Sigmoid colon (tissue), 4 donors: ENCODE data around the gene DOCK3.

Source experiments
- EP300 ChIP-seq, 4 donors: sonication (generic); formaldehyde crosslinking; IDR thresholded peaks; one replicate each; pipeline ENCODE4 v1.6.1; 2017; ENCODE audit warnings: antibody characterized with exemption in 4 of 4
- POLR2A ChIP-seq, 2 donors: fragments of 450-650 bp; IDR thresholded peaks; one replicate each; pipeline ENCODE4 v1.6.1; 2016; ENCODE audit warnings: antibody characterized with exemption in 2 of 2, mild to moderate bottlenecking in 2 of 2, moderate library complexity in 2 of 2
- TF ChIP-seq, protein P1 (sequence below), 4 experiments: fragments of 450-650 bp in 3 of 4; fragments of 200-600 bp in 1 of 4; IDR thresholded peaks; one replicate each; pipeline ENCODE4 v1.5.1; 2016 to 2019; ENCODE audit warnings: antibody characterized with exemption in 4 of 4, mild to moderate bottlenecking in 3 of 4, moderate library complexity in 2 of 4

DNA sequence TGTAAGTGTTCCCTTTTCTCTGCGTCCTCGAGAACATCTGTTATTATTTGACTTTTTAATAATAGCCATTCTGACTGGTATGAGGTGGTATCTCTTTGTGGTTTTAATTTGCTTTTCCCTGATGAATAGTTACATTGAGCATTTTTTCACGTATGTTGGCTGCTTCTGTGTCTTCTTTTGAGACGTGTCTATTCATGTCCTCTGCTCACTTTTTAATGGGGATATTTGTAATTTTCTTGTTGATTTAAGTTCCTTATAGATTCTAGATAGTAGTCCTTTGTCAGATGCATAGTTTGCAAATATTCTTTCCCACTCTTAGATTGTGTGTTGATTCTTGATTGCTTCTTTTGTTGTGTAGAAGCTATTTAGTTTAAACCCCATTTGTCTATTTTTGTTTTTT, 179.2 kb downstream of the DOCK3 start:
- TF ChIP-seq, protein P1, sequence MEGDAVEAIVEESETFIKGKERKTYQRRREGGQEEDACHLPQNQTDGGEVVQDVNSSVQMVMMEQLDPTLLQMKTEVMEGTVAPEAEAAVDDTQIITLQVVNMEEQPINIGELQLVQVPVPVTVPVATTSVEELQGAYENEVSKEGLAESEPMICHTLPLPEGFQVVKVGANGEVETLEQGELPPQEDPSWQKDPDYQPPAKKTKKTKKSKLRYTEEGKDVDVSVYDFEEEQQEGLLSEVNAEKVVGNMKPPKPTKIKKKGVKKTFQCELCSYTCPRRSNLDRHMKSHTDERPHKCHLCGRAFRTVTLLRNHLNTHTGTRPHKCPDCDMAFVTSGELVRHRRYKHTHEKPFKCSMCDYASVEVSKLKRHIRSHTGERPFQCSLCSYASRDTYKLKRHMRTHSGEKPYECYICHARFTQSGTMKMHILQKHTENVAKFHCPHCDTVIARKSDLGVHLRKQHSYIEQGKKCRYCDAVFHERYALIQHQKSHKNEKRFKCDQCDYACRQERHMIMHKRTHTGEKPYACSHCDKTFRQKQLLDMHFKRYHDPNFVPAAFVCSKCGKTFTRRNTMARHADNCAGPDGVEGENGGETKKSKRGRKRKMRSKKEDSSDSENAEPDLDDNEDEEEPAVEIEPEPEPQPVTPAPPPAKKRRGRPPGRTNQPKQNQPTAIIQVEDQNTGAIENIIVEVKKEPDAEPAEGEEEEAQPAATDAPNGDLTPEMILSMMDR (IDR thresholded peaks at IDR 0.05), result no peak
- TF ChIP-seq POLR2A (IDR thresholded peaks at IDR 0.05) (no peak), EP300 (IDR thresholded peaks at IDR 0.05) (no peak)
